ENCODE data around the gene SLC26A11. TPM values are rescaled to one million over a fixed set of nuclear protein-coding genes. Genes with fewer than 3 reads are reported as not detected.
"Not testable (repeated sequence)": the region's sequence is repeated elsewhere in the genome, so short reads cannot be mapped to it uniquely, and the experiment has no call there.

SLC26A11 gene
- total RNA-seq, 1 donor from 2014 or later = 16.1 TPM

DNA sequence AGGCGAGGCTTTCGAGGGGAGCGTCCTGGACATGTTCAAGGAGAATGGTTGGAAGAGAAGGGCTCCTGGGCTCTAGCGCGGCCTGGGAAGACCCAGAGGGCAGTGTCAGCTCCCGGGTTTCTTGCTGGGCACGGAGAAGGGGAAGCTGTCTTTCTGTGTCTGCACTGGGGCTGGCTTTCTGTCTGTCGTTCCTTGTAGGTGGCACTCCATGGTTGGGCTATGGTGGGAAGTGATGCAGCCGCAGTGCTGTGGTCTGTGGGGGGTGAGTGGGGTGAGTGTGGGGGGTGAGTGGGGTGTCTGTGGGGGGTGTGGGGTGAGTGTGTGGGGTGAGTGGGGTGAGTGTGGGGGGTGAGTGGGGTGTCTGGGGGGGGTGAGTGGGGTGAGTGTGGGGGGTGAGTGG lies 54.1 kb downstream of the SLC26A11 start:
- DNase-seq (ENCODE audit: low read depth) (no peak), FAIRE-seq (no peak)
- H3K36me3 Mint-ChIP-seq (ENCODE audit: low read depth, unreplicated experiment) = peaks cover 21% of the 10 kb centered on the region
- peak overlapping the region; percentile 20 for H3K4me3 Mint-ChIP-seq (ENCODE audit: unreplicated experiment)
- H3K79me2 ChIP-seq (ENCODE audit: insufficient read depth, low read length) = no peaks in the 10 kb centered on the region
- H2AFZ ChIP-seq (ENCODE audit: low read depth, low read length) = no peak overlapping the region
- no peak overlapping the region for H3K4me2 ChIP-seq (ENCODE audit: low read length)
- H3K27me3 ChIP-seq (ENCODE audit: insufficient read depth, low read length) = no peaks in the 10 kb centered on the region
- peaks cover 3% of the 10 kb centered on the region for H3K4me1 Mint-ChIP-seq (ENCODE audit: low read depth, unreplicated experiment)
- no peak overlapping the region for H3K4me3 ChIP-seq (ENCODE audit: insufficient read depth, low read depth, low read length)
- H3K27ac ChIP-seq (ENCODE audit: low read depth, low read length) = no peak overlapping the region
- H3K9ac ChIP-seq (ENCODE audit: low read length) = no peak overlapping the region
- H3K9me3 Mint-ChIP-seq (ENCODE audit: unreplicated experiment) = peaks cover 3% of the 10 kb centered on the region
- no peaks in the 10 kb centered on the region for H3K27me3 Mint-ChIP-seq (ENCODE audit: low read depth, unreplicated experiment)
- TF ChIP-seq, protein P1, sequence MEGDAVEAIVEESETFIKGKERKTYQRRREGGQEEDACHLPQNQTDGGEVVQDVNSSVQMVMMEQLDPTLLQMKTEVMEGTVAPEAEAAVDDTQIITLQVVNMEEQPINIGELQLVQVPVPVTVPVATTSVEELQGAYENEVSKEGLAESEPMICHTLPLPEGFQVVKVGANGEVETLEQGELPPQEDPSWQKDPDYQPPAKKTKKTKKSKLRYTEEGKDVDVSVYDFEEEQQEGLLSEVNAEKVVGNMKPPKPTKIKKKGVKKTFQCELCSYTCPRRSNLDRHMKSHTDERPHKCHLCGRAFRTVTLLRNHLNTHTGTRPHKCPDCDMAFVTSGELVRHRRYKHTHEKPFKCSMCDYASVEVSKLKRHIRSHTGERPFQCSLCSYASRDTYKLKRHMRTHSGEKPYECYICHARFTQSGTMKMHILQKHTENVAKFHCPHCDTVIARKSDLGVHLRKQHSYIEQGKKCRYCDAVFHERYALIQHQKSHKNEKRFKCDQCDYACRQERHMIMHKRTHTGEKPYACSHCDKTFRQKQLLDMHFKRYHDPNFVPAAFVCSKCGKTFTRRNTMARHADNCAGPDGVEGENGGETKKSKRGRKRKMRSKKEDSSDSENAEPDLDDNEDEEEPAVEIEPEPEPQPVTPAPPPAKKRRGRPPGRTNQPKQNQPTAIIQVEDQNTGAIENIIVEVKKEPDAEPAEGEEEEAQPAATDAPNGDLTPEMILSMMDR (IDR thresholded peaks at IDR 0.05; ENCODE audit: insufficient read depth, low read depth, low read length) = no peak
- TF ChIP-seq EZH2 (IDR thresholded peaks at IDR 0.05; ENCODE audit: insufficient read depth, low read length) = no peak
- no peaks in the 10 kb centered on the region for H3K9me3 ChIP-seq (ENCODE audit: insufficient read depth, low read depth, low read length)
- H3K36me3 ChIP-seq (ENCODE audit: insufficient read depth, low read length) = no peaks in the 10 kb centered on the region
- peaks cover 27% of the 10 kb centered on the region for H4K20me1 ChIP-seq (ENCODE audit: insufficient read depth, low read length)
- peaks cover 2% of the 10 kb centered on the region for H3K4me1 ChIP-seq (ENCODE audit: insufficient read depth, low read length)
- H3K27ac Mint-ChIP-seq (ENCODE audit: unreplicated experiment) = peak overlapping the region; percentile 72

DNA sequence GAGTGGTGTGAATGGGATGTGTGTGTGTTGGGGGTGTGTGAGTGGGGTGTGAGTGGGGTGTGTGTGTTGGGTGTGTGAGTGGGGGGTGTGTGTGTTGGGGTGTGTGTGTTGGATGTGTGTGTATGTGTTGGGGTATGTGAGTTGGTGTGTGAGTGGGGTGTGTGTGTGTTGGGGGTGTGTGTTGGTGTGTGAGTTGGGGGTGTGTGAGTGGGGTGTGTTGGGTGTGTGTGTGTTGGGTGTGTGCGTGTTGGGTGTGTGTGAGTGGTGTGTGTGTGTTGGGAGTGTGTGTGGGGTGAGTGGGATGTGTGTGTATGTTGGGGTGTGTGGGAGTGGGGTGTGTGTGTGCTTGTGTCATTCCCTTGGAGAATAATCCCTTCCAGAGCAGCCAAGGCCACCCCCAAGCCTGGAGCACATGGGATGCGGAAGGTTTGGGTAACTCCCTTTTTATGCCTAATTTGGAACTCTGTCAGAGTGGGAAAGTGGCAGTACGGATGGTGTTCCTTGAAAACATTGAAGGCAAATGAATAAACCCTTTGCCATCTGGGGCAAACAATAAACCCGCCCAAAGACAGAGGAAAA lies 54.7 kb downstream of the SLC26A11 start:
- Mint-ChIP-seq H3K4me3 (ENCODE audit: unreplicated experiment) (no peak overlapping the region), H3K9me3 (ENCODE audit: unreplicated experiment) (peaks cover 3% of the 10 kb centered on the region), H3K36me3 (ENCODE audit: low read depth, unreplicated experiment) (peaks cover 21% of the 10 kb centered on the region), H3K27me3 (ENCODE audit: low read depth, unreplicated experiment) (no peaks in the 10 kb centered on the region), H3K27ac (ENCODE audit: unreplicated experiment) (no peak overlapping the region), H3K4me1 (ENCODE audit: low read depth, unreplicated experiment) (peaks cover 6% of the 10 kb centered on the region)
- Histone ChIP-seq H4K20me1 (ENCODE audit: insufficient read depth, low read length) (peaks cover 27% of the 10 kb centered on the region), H3K27me3 (ENCODE audit: insufficient read depth, low read length) (no peaks in the 10 kb centered on the region), H2AFZ (ENCODE audit: low read depth, low read length) (no peak overlapping the region), H3K9me3 (ENCODE audit: insufficient read depth, low read depth, low read length) (no peaks in the 10 kb centered on the region), H3K79me2 (ENCODE audit: insufficient read depth, low read length) (no peaks in the 10 kb centered on the region), H3K4me3 (ENCODE audit: insufficient read depth, low read depth, low read length) (no peak overlapping the region), H3K9ac (ENCODE audit: low read length) (no peak overlapping the region), H3K4me1 (ENCODE audit: insufficient read depth, low read length) (peaks cover 2% of the 10 kb centered on the region), H3K4me2 (ENCODE audit: low read length) (no peak overlapping the region), H3K36me3 (ENCODE audit: insufficient read depth, low read length) (no peaks in the 10 kb centered on the region), H3K27ac (ENCODE audit: low read depth, low read length) (no peak overlapping the region)
- TF ChIP-seq, protein P1 (IDR thresholded peaks at IDR 0.05; ENCODE audit: insufficient read depth, low read depth, low read length) = no peak
- TF ChIP-seq EZH2 (IDR thresholded peaks at IDR 0.05; ENCODE audit: insufficient read depth, low read length) = no peak
- no peak for FAIRE-seq
- no peak for DNase-seq (ENCODE audit: low read depth)

DNA sequence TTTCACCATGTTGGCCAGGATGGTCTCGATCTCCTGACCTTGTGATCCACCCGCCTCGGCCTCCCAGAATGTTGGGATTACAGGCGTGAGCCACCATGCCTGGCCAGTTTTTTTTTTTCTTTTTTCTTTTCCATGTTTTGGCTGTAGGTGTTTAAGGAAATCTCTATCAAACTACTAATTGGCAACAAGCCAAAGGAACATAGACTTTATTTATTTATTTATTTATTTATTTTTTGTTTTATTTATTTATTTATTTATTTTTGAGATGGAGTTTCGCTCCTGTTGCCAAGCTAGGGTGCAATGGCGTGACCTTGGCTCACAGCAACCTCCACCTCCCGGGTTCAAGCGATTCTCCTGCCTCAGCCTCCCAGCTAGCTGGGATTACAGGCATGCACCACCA lies 55.6 kb downstream of the SLC26A11 start:
- H3K27me3 ChIP-seq (ENCODE audit: insufficient read depth, low read length); H2AFZ ChIP-seq (ENCODE audit: low read depth, low read length); H3K9ac ChIP-seq (ENCODE audit: low read length); H3K4me1 Mint-ChIP-seq (ENCODE audit: low read depth, unreplicated experiment); H3K9me3 Mint-ChIP-seq (ENCODE audit: unreplicated experiment); DNase-seq (ENCODE audit: low read depth); H3K4me1 ChIP-seq (ENCODE audit: insufficient read depth, low read length); H3K79me2 ChIP-seq (ENCODE audit: insufficient read depth, low read length); H3K27ac Mint-ChIP-seq (ENCODE audit: unreplicated experiment); H3K36me3 ChIP-seq (ENCODE audit: insufficient read depth, low read length); FAIRE-seq; H3K4me3 Mint-ChIP-seq (ENCODE audit: unreplicated experiment); H3K4me3 ChIP-seq (ENCODE audit: insufficient read depth, low read depth, low read length); H3K27ac ChIP-seq (ENCODE audit: low read depth, low read length); H3K9me3 ChIP-seq (ENCODE audit: insufficient read depth, low read depth, low read length); H3K4me2 ChIP-seq (ENCODE audit: low read length); H3K27me3 Mint-ChIP-seq (ENCODE audit: low read depth, unreplicated experiment): not testable (repeated sequence)
- peaks cover 20% of the 10 kb centered on the region for H3K36me3 Mint-ChIP-seq (ENCODE audit: low read depth, unreplicated experiment)
- peaks cover 32% of the 10 kb centered on the region for H4K20me1 ChIP-seq (ENCODE audit: insufficient read depth, low read length)
